Measurements from ENCODE around the gene ZNRF1.
A peak's percentile ranks its signal among the peaks of the same experiment; 100 is the strongest.

Gene ZNRF1

GRCh38 chr16:75138636-75139035 is 139.8 kb downstream of the ZNRF1 start:
- H3K4me3 ChIP-seq (ENCODE audit: low read depth, low read length) = no peak overlapping the region

GRCh38 chr16:75139498-75139897 is 140.7 kb downstream of the ZNRF1 start:
- H3K4me3 ChIP-seq (ENCODE audit: low read depth, low read length) = no peak overlapping the region

DNA sequence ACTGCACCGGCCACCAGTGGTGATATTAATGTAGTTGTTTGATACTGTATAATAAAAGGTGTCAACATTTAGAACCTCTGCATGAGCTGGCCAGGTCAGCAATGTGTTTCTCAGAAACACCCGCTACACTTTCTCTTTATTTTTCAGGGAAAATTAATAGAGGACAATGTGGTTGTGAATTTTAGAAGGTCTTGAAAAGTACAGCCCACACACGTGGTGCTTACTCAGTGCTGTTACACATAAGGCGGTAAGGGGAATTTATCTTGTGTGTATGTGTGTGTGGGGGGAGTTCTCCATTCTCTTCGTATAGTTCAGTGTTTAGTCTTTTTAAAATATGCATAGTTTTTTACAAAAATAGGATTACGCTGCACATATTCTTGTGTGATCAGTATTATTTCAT is 145.1 kb downstream of the ZNRF1 start:
- H3K4me3 ChIP-seq (ENCODE audit: low read depth, low read length) = no peak overlapping the region

DNA sequence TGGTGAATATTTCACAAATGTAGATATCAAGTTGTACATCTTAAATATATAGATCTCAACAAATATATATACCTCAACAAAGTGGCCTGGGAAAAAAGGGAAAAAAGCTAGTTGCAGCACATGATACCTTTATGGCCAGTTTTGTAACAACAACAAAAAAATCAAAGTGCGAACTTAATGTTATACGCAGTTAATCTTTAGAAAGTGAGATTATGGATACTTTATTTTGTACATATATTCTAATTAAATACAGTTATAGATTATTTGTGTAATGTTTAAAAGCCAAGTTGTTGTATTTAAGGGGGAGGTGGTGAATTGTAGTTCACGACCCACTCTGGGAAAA is 149.1 kb downstream of the ZNRF1 start:
- H3K4me3 ChIP-seq (ENCODE audit: low read depth, low read length) = no peak overlapping the region

DNA sequence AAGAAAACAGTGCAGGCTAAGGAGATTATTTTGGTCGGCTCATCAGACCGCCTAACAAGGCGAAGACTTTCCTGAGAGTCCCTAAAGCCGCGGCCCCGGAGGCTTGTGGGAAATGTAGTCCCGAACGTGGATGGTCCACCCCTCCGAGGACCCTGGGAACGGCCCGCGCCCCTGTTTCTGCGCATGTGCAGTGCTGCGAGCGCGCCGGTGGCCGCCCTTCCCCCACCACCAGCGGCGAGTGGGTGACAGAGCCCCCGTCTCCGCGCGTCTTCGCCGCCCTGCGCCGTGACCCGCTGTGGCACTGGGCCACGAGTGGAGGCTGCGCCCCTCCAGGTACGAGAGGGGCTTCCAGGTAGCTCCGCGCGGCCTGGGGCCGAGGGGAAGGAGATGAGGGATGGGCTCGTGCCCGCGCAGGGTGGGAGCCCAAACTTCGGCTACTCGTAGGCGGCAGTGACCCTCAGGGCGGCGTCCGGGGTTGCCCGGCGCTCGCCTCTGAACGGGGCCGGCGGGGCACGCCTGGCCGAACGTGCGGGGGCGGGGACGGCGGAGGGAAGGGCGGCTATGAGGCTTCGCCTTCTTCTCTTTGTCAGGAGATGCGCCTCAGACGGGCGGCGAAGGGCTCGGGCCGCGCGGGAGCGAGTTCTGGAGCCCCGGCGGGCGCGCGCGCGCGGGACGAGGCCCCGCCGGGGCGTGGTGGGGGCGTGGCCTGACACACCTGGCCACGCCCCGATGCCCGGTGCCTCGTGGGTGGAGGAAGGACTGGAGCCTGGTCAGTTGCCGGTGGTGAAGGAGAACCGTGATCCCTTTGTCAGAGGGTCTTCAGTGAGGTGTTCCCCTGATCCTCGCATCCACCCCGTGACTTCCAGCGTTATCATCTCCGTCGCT is 149.7 kb downstream of the ZNRF1 start, which contains the start of gene ZFP1:
Gene ZFP1 (plus strand): TSS at position 214 of the 885 bp plus-strand sequence. CDS start 4,428 bp downstream, outside the sequence.
- peak within 1 kb of the TSS; percentile 88 for H3K4me3 ChIP-seq (ENCODE audit: low read depth, low read length)

DNA sequence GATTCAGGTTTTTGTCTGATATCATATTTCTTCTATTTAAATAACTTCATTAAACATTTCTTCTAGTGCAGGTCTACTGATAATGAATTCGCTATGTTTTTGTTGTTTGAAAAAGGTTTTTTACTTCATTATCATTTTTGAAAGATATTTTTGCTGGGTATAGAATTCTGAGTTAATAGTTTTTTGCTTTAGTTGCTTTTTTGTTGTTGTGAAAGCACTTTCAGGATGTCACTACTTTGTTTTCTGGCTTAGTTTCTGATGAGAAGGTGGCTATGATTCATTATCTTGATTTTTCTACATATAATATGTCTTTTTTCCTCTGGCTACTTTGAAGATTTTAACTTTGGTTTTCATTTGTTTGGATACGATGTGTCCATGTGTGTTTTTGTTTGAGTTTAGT is 153.0 kb downstream of the ZNRF1 start:
- no peak overlapping the region for H3K4me3 ChIP-seq (ENCODE audit: low read depth, low read length)

DNA sequence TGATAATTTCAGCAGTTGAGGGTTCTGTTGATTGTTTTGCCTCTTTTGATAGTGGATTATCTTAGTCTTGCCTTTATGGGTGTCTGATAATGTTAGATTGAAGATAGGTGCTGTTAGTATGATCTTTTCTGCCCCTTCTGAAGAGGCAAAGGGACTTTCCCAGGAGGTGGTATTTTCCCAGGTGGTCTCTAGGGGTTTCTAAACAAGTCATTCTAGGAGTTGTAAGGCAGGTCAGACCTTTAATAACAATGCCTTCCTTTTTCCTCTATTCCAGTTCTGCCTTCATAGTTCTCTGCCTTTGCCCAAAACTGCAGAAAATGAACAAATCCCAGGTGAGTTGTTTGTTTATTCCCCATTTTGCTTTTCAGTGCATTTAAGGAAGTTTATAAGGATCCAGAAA is 153.8 kb downstream of the ZNRF1 start:
- H3K4me3 ChIP-seq (ENCODE audit: low read depth, low read length) = no peak overlapping the region

GRCh38 chr16:75160386-75160785 is 161.6 kb downstream of the ZNRF1 start:
- no peak overlapping the region for H3K4me3 ChIP-seq (ENCODE audit: low read depth, low read length)
